Measurements from ENCODE around the gene HSD17B14.

GRCh38 chr19:48806818-48807589, 29.3 kb downstream of the HSD17B14 start:
- TF ChIP-seq CTCF (IDR thresholded peaks at IDR 0.05) (no peak), POLR2A (IDR thresholded peaks at IDR 0.05) (no peak)
